HUES6 (cell line): Measurements from ENCODE around the gene WRAP73.
A peak's percentile ranks its signal among the peaks of the same experiment; 100 is the strongest.

Experiments
- H3K27ac ChIP-seq: 2 replicates; pipeline ENCODE4 v1.7.0; 2013; ENCODE audit warnings: low read depth, mild to moderate bottlenecking, low read length, inconsistent platforms
- H3K27me3 ChIP-seq: 2 replicates; pipeline ENCODE4 v1.6.1; 2013; ENCODE audit warnings: low read length; ENCODE audit not compliant: control insufficient read depth, insufficient read depth
- H3K36me3 ChIP-seq: 2 replicates; pipeline ENCODE4 v1.6.1; 2013; ENCODE audit warnings: low read length; ENCODE audit not compliant: control insufficient read depth, insufficient read depth
- H3K4me1 ChIP-seq: 2 replicates; pipeline ENCODE4 v1.6.1; 2013; ENCODE audit warnings: low read length; ENCODE audit not compliant: control insufficient read depth, insufficient read depth
- H3K4me3 ChIP-seq: 2 replicates; pipeline ENCODE4 v1.5.1; 2013; ENCODE audit warnings: low read depth, low read length
- H3K9ac ChIP-seq: one replicate; pipeline ENCODE4 v1.6.1; 2013; ENCODE audit warnings: mild to moderate bottlenecking, low read length
- H3K9me3 ChIP-seq: 2 replicates; pipeline ENCODE4 v1.6.1; 2013; ENCODE audit warnings: low read depth, low read length; ENCODE audit not compliant: control insufficient read depth, insufficient read depth

The WRAP73 gene

DNA sequence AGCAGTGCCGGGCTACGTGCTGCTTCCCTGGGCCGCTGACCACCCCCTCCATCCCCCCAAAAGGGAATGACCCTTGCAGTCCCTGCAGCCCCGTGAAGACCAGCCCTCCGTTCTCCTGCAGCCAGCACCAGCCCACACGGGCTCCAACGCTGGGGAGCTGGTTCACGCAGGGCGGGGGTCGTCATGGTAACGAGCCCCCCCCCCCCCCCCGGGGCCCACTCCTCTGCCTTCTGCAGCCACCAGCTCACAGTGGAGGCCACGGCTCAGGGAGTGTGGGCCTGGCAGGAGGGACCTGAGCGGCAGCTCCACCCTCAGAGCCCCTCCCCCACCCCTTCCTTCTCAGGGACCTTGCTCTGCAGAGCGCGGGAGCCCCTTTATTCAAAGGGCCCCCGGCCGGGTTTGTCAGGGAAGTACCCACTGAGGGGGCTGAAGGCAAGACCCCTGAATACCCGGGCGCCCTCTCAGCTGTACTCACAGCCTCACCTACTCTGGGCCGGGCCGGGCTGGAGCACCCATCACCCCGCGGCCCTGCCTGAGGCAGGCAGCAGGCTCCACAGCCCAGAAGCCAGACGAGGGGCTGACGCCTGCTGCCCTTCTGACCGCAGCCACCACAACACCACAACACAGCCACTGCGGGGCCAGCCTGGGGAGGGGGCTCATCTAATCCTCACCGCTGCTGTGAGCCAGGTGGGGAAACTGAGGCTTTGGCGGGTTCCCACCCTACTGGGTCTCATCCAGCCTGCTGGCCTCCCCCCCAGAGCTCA, 51.2 kb downstream of the WRAP73 start:
- no peaks in the 10 kb centered on the region for H3K36me3 ChIP-seq
- peak overlapping the region; percentile 51 for H3K27ac ChIP-seq
- no peak overlapping the region for H3K9ac ChIP-seq
- H3K27me3 ChIP-seq, result no peaks in the 10 kb centered on the region
- H3K4me3 ChIP-seq, result no peak overlapping the region
- H3K4me1 ChIP-seq, result peaks cover 22% of the 10 kb centered on the region
- H3K9me3 ChIP-seq, result no peaks in the 10 kb centered on the region

DNA sequence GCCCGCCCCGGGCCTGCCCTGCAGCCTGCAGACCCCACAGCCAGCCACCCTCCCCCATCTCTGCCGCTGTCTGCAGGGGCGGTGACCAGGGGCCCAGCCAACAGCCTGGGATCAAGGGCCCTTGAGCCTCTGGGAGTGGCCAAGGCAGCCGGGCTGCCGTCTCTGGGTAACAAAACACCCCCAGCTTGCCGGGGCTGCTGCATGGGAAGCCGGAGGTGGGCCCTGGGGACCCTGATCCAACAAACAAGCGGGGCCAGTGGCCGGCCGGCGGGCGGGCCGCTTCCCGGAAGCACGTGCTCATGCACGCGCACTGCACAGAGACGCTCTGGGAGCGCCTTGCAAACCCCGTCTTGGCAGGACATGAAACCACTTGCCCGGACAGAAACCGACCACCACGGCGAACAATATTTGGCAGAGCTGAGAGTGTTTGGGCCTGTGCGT, 51.8 kb downstream of the WRAP73 start:
- peaks cover 25% of the 10 kb centered on the region for H3K4me1 ChIP-seq
- peak overlapping the region; percentile 51 for H3K27ac ChIP-seq
- H3K36me3 ChIP-seq, result no peaks in the 10 kb centered on the region
- H3K4me3 ChIP-seq, result no peak overlapping the region
- no peak overlapping the region for H3K9ac ChIP-seq
- no peaks in the 10 kb centered on the region for H3K9me3 ChIP-seq
- no peaks in the 10 kb centered on the region for H3K27me3 ChIP-seq

DNA sequence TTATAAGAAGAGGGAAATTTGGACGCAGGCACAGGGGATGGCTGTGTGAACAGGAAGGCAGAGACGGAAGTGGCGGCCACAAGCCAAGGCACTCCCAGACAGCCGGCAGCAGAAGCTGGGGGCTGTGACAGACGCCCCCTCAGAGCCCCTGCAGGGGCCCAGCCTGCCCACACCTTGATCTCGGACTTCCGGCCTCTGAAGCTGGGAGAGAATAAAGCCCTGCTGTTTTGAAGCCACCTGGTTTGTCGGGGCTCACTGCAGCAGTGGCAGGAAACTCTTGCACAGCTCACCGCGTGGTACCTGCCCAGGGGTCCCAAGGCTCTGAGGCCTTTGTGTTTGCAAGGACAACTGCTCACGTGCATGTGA, 52.3 kb downstream of the WRAP73 start:
- H3K4me3 ChIP-seq, result no peak overlapping the region
- no peaks in the 10 kb centered on the region for H3K27me3 ChIP-seq
- H3K36me3 ChIP-seq, result no peaks in the 10 kb centered on the region
- H3K27ac ChIP-seq, result peak overlapping the region; percentile 51; the same call in 1 of the 2 replicates
- no peak overlapping the region for H3K9ac ChIP-seq
- no peaks in the 10 kb centered on the region for H3K9me3 ChIP-seq
- H3K4me1 ChIP-seq, result peaks cover 28% of the 10 kb centered on the region

DNA sequence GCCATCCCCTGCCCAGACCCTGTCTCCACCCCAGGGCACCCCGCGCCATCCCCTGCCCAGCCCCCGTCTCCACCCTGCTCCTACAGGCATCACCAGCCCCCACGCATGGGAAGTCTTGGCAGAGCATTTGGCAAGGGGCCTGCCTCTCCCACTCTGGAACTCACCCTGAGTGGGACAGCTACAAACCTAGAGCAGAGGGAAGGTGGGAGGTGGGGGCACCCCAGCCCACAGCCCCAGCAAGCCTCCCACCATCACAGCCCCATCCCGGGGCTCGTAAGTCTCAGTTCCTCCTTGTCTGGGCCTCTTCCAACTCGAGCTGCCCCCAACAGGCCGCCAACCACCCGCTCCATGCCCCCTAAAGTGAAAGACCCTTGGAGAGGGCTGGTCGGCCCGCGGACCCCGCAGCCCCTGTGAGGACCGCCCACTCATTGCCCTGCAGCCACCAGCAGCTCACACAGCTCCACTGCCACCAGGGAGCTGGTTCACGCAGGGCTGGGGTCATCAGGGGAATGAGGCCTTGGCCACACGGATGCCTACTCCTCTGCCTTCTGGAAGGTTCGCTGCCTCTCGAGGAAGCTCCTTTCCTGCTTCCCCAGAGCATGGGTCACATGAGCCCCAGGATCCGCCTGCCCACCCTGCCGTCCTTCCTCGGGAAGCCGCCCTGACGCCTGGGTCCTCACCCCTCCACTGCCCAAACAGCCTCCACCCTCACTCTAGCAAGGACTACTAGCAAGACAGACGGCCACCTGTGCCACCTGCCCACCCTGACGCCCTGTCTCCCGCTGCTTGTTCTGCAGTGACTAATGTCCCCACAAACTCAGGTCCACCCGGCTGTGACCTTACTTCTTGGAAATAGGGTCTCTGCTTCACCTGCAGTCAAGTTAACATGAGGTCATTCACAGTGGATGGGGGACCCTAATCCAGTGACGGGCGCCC, 53.0 kb downstream of the WRAP73 start:
- Histone ChIP-seq H3K4me3 (no peak overlapping the region), H3K27ac (0 out of 2 replicates have a peak overlapping the region, but pooled peaks have one; percentile 51), H3K9ac (no peak overlapping the region), H3K36me3 (no peaks in the 10 kb centered on the region), H3K4me1 (peaks cover 28% of the 10 kb centered on the region), H3K9me3 (no peaks in the 10 kb centered on the region), H3K27me3 (no peaks in the 10 kb centered on the region)

DNA sequence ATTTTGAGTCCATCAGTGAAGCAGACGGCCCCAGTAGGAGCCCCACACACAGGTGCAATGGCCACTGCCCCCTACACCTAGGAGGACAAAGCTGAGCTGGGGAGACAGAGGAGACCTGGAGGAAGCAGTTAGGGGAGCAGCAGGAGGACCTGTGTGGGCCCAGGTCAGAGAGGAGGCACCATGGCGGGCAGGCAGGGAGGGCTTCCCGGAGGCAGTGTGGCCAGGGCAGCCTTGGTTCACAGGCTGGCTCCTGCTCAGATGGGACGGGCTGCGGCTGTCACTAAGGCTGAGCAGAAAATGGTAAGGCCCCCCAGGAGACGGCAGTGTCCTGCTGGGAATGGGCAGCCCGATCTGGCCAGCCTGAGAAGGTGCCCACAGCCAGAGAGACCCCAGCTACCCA, 54.0 kb downstream of the WRAP73 start:
- Histone ChIP-seq H3K9me3 (no peaks in the 10 kb centered on the region), H3K27ac (no peak overlapping the region), H3K4me3 (no peak overlapping the region), H3K27me3 (no peaks in the 10 kb centered on the region), H3K4me1 (peaks cover 28% of the 10 kb centered on the region), H3K9ac (no peak overlapping the region), H3K36me3 (no peaks in the 10 kb centered on the region)

DNA sequence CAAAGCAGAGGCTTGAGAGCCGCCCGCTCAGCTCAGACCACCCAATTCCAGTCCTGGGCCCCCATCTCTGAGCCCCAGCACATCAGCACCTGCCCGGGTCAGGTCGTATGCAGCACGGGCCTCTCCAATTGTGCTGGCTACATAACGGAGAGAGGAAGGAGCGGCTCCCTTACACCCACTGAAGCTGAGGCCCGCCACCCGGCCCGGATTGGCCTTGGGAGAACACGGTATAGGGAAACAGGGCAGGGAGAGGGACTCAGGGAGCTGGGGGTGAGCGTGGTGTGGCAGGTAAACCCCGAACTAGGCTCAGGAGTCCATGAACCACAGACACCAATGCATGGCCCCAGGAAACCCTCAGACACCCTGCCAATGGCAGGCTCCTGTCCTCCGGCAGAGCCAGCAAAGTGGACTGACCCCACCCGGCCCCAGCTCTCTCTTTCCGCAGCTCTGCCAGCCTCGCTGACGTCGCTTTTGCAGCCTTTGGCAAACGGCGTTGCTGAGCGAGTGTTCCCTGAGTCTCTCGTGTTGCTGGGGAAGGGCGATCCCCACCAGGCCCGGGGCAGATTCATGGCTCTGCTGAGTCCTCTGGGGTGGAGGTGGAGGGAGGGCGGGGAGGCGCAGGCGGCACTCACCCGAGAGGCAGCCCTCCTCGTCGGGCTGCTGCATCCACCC, 55.1 kb downstream of the WRAP73 start:
- H3K27ac ChIP-seq, result no peak overlapping the region
- H3K9me3 ChIP-seq, result no peaks in the 10 kb centered on the region
- H3K36me3 ChIP-seq, result no peaks in the 10 kb centered on the region
- H3K9ac ChIP-seq, result no peak overlapping the region
- H3K27me3 ChIP-seq, result no peaks in the 10 kb centered on the region
- no peak overlapping the region for H3K4me3 ChIP-seq
- H3K4me1 ChIP-seq, result peaks cover 38% of the 10 kb centered on the region

DNA sequence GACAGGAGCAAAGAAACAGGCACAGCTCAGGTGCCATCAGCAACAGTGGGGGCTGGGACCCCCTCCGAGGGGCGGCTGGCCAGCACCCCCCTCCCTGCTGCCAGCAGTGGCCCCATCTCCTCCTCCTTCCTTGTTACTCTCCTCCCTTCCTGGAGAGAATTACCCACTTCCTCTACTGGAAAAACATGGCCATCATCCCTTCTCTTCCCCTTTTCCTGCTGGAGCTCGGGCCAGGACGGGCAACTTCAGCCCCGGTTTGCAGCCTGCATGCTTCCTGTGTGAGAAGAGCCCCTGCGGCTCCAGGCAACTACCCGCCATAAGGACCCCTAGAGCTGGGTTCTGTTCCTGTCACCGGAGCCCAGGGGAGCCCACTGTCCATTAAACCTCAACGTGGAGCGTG, 56.2 kb downstream of the WRAP73 start:
- Histone ChIP-seq H3K36me3 (no peaks in the 10 kb centered on the region), H3K27me3 (no peaks in the 10 kb centered on the region), H3K4me1 (peaks cover 36% of the 10 kb centered on the region), H3K4me3 (no peak overlapping the region), H3K27ac (no peak overlapping the region), H3K9ac (no peak overlapping the region), H3K9me3 (no peaks in the 10 kb centered on the region)

DNA sequence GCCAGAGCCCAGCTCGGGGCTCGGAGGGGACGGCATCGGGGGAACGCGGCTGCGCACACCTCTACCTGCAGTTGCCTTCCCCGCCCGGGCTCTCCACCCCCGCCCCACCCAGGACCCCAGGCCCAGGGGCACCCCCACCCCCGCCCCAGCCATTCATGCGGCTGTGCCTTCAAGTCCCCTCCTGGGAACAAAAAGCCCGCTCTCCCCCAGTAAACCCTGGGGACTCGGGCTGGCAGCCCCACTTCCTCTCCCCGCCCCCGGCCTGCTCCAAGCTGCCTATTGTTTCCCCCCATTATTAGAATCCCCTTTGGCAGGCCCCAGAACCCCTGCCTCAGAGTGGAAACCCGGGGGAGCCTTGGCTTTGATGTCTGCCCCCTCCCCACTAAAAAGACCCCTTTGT, 56.6 kb downstream of the WRAP73 start:
- no peak overlapping the region for H3K4me3 ChIP-seq
- no peak overlapping the region for H3K27ac ChIP-seq
- no peak overlapping the region for H3K9ac ChIP-seq

DNA sequence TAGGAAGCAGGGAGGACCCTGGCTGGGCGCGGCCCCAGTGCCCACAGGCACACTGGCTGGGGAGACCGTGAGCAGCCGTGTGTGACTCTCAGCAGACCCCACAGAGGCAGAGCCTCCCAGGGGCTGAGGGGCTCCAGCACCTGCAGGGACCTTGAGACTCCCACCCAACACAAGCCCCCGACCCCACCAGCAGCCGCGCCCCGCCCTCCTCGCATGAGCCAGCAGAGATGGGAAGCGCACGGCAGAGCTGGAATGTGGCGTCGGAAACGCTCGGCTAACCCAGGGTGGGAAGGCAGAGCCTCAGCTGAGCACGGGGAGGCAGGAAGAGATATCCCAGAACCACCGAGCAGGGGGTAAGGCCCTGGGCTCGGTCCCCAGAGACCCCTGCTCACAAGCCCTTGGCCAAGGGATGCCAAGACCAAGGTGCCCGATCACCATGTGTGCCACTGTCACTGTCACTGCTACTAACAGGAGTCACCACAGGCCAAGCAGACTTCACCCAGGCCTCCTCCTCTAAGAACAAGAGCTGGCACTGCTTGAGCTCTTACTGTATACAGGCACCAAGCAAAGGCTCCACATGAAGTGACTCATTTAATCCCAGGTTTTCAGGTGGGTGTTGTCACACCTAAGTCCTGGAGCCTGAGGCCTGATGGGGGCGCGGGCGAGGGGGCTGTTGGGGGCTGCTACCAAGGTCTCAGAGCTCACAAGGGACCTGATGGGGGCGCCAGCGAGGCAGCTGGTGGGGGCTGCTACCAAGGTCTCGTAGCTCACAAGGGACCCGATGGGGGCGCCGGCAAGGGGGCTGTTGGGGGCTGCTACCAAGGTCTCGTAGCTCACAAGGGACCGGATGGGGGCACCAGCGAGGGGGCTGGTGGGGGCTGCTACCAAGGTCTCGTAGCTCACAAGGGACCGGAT, 58.7 kb downstream of the WRAP73 start:
- no peak overlapping the region for H3K4me3 ChIP-seq
- no peaks in the 10 kb centered on the region; the same call in 1 of the 2 replicates for H3K9me3 ChIP-seq
- peaks cover 21% of the 10 kb centered on the region; the same call in 1 of the 2 replicates for H3K4me1 ChIP-seq
- no peak overlapping the region for H3K9ac ChIP-seq
- H3K36me3 ChIP-seq, result peaks cover under 1% of the 10 kb centered on the region
- no peaks in the 10 kb centered on the region for H3K27me3 ChIP-seq
- H3K27ac ChIP-seq, result no peak overlapping the region

More for the DNA sequence above, 56.6 kb downstream of the WRAP73 start:
- Histone ChIP-seq H3K36me3 (no peaks in the 10 kb centered on the region), H3K4me1 (peaks cover 33% of the 10 kb centered on the region), H3K27me3 (no peaks in the 10 kb centered on the region), H3K9me3 (no peaks in the 10 kb centered on the region)

DNA sequence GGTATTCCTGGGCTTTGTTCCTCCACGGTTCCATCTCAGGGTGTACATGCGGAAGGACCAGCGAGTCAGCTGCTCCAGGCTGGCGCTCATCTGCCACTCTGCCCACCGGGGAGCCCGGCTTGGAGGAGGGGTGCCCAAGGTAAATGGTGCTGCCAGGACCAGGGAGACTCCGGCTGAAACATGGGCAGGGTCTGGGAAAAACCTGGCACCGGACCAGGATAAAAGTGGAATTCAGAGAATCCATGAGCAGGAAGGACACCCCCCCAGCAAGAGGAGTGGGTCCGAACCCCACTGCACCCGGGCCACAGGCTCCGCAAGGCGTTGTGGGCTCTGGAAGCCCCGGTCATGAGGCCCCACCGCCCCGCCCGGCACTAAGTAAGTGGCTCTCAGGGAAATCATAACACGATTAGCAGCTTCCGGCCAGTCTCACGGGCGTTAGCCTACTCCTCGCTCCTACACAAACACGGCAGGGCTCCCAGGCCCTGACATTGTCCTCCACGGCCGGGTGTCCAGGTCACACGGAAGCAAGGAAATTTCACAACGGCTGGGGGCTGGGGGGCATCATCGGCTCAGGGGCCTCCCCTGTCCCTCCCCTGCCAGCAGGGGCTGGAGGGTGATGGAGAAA, 59.7 kb downstream of the WRAP73 start:
- no peak overlapping the region for H3K4me3 ChIP-seq
- no peak overlapping the region for H3K27ac ChIP-seq
- H3K27me3 ChIP-seq, result no peaks in the 10 kb centered on the region
- peaks cover 21% of the 10 kb centered on the region; the same call in 1 of the 2 replicates for H3K4me1 ChIP-seq
- peaks cover 7% of the 10 kb centered on the region for H3K36me3 ChIP-seq
- H3K9me3 ChIP-seq, result peaks cover 7% of the 10 kb centered on the region; the same call in 1 of the 2 replicates
- H3K9ac ChIP-seq, result peak overlapping the region; percentile 9
